HepG2 (cell line): ENCODE measurements around the gene ARFGAP3. TPM values are rescaled to one million over a fixed set of nuclear protein-coding genes. Genes with fewer than 3 reads are reported as not detected.

Experiments used
- ATAC-seq: fragments of 200-7000 bp; cut with Tn5 transposase; 3 replicates; pipeline ENCODE4 v1.9.1; 2020; ENCODE audit warnings: mild to moderate bottlenecking, moderate library complexity
- BruUV-seq: library from RNA; stranded (reverse); fragments of 400-500 nt; replicated peaks from 2 replicates; lab custom pipeline; 2021; lab: Mats Ljungman, UMichigan
- CTCF ChIA-PET: fragments of 300-600 bp; formaldehyde crosslinking; extraction: SDS; loops from one replicate; lab custom pipeline; 2021; ENCODE audit warnings: low total read pairs, inconsistent platforms, low intra/inter-chr PET ratio; lab: Yijun Ruan, JAX
- POLR2A ChIA-PET: fragments of 350-600 bp; sonication (Branson Sonifier 250); formaldehyde crosslinking; loops from one replicate; lab custom pipeline; 2020; ENCODE audit warnings: antibody characterized with exemption, inconsistent platforms; lab: Yijun Ruan, JAX
- DNase-seq: peaks from one replicate; pipeline ENCODE4 v3.0.0-alpha.2; 2015; ENCODE audit warnings: low spot score
- FAIRE-seq: peaks from 3 replicates; lab custom pipeline; 2011; peaks lifted over from hg19 to GRCh38; lab: Jason Lieb, UNC
- H2AFZ ChIP-seq: one replicate; pipeline ENCODE4 v1.6.1; 2011; ENCODE audit warnings: low read length, inconsistent platforms
- H3K27ac ChIP-seq: fragments of 300-600 bp; 3 replicates; pipeline ENCODE4 v1.8.0; 2011; ENCODE audit warnings: mixed run types, mild to moderate bottlenecking, mixed read lengths, low read length, inconsistent platforms; ENCODE audit not compliant: insufficient read depth; ENCODE audit errors: extremely low read length
- H3K27me3 ChIP-seq, 2 experiments: fragments of 200-600 bp in 1 of 2; 2 replicates in 1 of 2; 3 replicates in 1 of 2; pipeline versions ENCODE4 v1.6.0 to v1.8.0; 2011; ENCODE audit warnings: low read length in 2 of 2, mild to moderate bottlenecking in 2 of 2, moderate library complexity in 2 of 2, inconsistent platforms in 1 of 2; ENCODE audit not compliant: insufficient read depth in 2 of 2, control insufficient read depth in 1 of 2
- H3K36me3 ChIP-seq, 2 experiments: fragments of 200-600 bp in 1 of 2; replicated peaks in 1 of 2; 2 replicates in 1 of 2; 3 replicates in 1 of 2; pipeline versions ENCODE4 v1.5.1 to v1.8.0; 2011; ENCODE audit warnings: low read length in 2 of 2, inconsistent platforms in 1 of 2; ENCODE audit not compliant: insufficient read depth in 2 of 2, control insufficient read depth in 1 of 2
- H3K4me1 ChIP-seq: 2 replicates; pipeline ENCODE4 v1.5.1; 2012; ENCODE audit warnings: low read length, inconsistent platforms; ENCODE audit not compliant: insufficient read depth
- H3K4me2 ChIP-seq: 2 replicates; pipeline ENCODE4 v1.6.0; 2011; ENCODE audit warnings: low read depth, low read length, inconsistent platforms
- H3K4me3 ChIP-seq, 3 experiments: fragments of 200-600 bp in 1 of 3; sonication (generic), shearing (Covaris generic) in 1 of 3; replicated peaks in 1 of 3; 2 replicates each; pipeline ENCODE4 v1.5.1; 2011 to 2016; ENCODE audit warnings: low read length in 3 of 3, inconsistent platforms in 2 of 3, low read depth in 2 of 3, mild to moderate bottlenecking in 2 of 3, control low read depth in 1 of 3, mixed read lengths in 1 of 3; ENCODE audit not compliant: insufficient read depth in 1 of 3
- H3K79me2 ChIP-seq: one replicate; pipeline ENCODE4 v1.6.1; 2011; ENCODE audit warnings: low read length, inconsistent platforms; ENCODE audit not compliant: insufficient read depth
- H3K9ac ChIP-seq: 2 replicates; pipeline ENCODE4 v1.6.0; 2011; ENCODE audit warnings: mild to moderate bottlenecking, low read depth, low read length, inconsistent platforms; ENCODE audit not compliant: insufficient read depth
- H3K9me3 ChIP-seq: 2 replicates; pipeline ENCODE4 v1.5.1; 2012; ENCODE audit warnings: mild to moderate bottlenecking, low read length
- H4K20me1 ChIP-seq: 2 replicates; pipeline ENCODE4 v1.6.0; 2011; ENCODE audit warnings: inconsistent platforms, mild to moderate bottlenecking, low read length, moderate library complexity; ENCODE audit not compliant: insufficient read depth
- AGO2 ChIP-seq: fragments of 200-400 bp; formaldehyde crosslinking; optimal IDR thresholded peaks from 2 replicates; pipeline ENCODE3; 2017; ENCODE audit warnings: mild to moderate bottlenecking, low read depth, low read length, moderate library complexity
- KDM5B ChIP-seq: sonication (generic); formaldehyde crosslinking; IDR thresholded peaks from 2 replicates; pipeline ENCODE4 v1.4.0; 2020; ENCODE audit warnings: missing genetic modification reagents, mild to moderate bottlenecking, borderline replicate concordance
- ZNF274 ChIP-seq: sonication (generic); formaldehyde crosslinking; IDR thresholded peaks from 2 replicates; pipeline ENCODE4 v1.5.1; 2020; ENCODE audit warnings: mild to moderate bottlenecking, missing genetic modification reagents
- WGBS: methylation state at CpG from one replicate; pipeline ENCODE4 v1.1.6; 2017; ENCODE audit warnings: low lambda C conversion rate; 5-methylcytosine and 5-hydroxymethylcytosine counted together
- in situ Hi-C: cut with HindIII; loops from 2 replicates; pipeline ENCODE4 v1.10.0; 2017; ENCODE audit warnings: low pct_unique_long_range_greater_than_20kb; ENCODE audit not compliant: extremely low pct_ligation_motif_present
- intact Hi-C: fragments of 100-400 bp; cut with micrococcal nuclease; formaldehyde crosslinking; loops from one replicate; pipeline ENCODE4 v1.10.0; 2022; ENCODE audit not compliant: unreplicated experiment
- polyA plus RNA-seq, 8 experiments: library from polyadenylated mRNA; depleted of rRNA in 3 of 8; stranded (reverse) in 7 of 8; unstranded in 1 of 8; fragments of >200 nt; fragmentation: Illumina TruSeq in 4 of 8; extraction: Trizol in 4 of 8; gene quantifications; 2 replicates each; pipeline versions ENCODE4 v1.2.1 to v1.2.3, GENCODE V29; 2011 to 2016; ENCODE audit warnings: low read depth in 4 of 8, missing spikeins in 1 of 8, mixed read lengths in 1 of 8; ENCODE audit not compliant: insufficient read depth in 1 of 8
- total RNA-seq, 5 experiments: library from RNA; depleted of rRNA; stranded (reverse); fragments of >200 nt; fragmentation: Illumina TruSeq; extraction: Trizol; gene quantifications; 2 replicates each; pipeline ENCODE4 v1.2.3, GENCODE V29; 2016; ENCODE audit warnings: low read depth in 1 of 5

The ARFGAP3 gene
- total and polyA plus RNA-seq, 2 of the 13 experiments (the other 11 are each of a cell fraction or from before 2014, with no cell fraction given), result 41.7 to 61.6 TPM

DNA sequence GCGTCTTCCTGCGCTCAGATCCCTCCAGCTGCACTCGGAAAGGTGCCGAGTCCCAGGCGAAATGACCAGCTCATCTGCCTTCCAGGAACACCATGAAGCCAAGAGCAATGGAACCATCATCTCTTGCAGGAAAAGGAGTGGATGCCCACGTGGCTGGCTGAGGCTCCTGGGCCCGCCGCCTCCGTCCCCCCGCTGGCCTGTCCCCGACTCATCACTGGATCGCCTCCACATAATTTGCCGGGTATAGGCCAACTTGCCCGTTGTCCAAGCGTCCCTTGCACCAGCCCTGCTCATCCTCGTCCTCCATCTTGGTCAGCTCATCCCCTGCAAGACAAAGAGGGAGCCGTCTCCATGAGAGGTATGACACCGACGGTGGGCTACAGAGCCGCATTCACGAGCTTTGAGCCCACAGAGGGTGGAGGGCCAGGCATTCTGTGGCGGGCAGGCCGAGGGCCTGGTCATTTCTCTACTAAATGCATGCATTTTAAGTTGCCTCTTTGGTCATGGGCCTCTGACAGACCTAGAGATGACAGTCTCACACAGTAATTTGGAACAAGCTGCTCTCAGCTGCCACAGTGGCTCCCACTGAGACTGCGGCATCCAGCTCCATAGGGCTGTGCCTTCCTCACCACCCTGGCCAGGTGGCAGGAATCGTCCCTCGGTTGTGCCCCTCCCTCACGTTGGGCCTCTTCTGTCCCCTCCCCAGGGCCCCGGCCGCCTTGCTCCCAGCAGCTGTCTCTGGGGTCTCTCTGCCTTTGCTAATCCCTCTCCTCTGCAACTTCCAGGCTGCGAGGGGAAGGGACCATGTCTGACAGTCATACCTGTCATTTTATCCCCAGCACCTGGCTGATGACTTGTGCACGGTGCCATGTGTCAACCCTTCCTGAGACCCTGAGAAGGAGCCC lies 14.3 kb upstream of the ARFGAP3 start:
- POLR2A ChIA-PET, result no interaction called here
- intact Hi-C loops, result no loop called here
- in situ Hi-C loops, result no loop called here

DNA sequence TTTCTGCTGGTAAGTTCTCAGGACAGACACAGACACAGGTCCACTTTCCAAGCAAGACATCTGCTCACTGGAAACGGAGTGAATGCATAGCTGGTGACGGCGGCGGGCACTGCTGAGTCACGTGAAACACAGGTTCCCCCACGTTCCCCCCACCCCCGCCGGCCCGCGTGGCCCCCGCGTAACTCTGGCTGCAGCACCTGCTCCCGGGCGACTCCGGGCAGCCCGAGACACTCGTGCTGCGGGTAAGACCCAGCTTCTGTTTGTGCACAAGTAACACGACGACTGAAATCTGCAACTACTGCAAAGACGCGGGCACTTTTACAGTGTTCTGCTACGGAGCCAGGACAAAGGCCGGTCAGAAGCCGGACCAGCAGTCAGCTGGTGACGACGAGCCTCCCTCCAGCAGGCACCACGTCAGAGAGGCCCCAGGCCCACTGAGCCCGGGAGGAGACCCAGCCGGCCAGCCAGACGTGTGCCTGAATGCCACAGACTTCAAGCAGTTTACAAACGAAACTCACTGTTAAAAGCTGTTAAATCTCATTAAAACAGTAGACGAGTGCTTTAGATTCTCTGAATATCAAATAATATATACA lies 12.9 kb upstream of the ARFGAP3 start:
- TF ChIP-seq ZNF274 (CRISPR knock-in tag), result no peak
- peak; percentile 51 for TF ChIP-seq AGO2
- H3K79me2 ChIP-seq, result no peaks in the 10 kb centered on the region
- peaks cover 9% of the 10 kb centered on the region; the same call in 1 of the 2 replicates for H3K4me1 ChIP-seq
- WGBS, result 92% methylated on average over 28 of the region's 33 CpGs
- H4K20me1 ChIP-seq, result no peaks in the 10 kb centered on the region
- peaks cover 21 to 50% of the 10 kb centered on the region in 2 experiments for H3K36me3 ChIP-seq
- intact Hi-C loops, result loop anchor here (5.0 kb wide), 1 partner anchor 88 kb away; no protein-coding TSS in a partner anchor
- no peaks in the 10 kb centered on the region for H3K27me3 ChIP-seq
- H3K27ac ChIP-seq, result no peak overlapping the region
- H3K4me3 ChIP-seq, result no peak overlapping the region
- TSS peak; percentile 34 for BruUV-seq
- no peak for ATAC-seq
- H3K4me2 ChIP-seq, result no peak overlapping the region
- no peak for FAIRE-seq
- H2AFZ ChIP-seq, result no peak overlapping the region
- ChIA-PET POLR2A (no interaction called here), CTCF (no interaction called here)
- H3K9me3 ChIP-seq, result no peaks in the 10 kb centered on the region
- in situ Hi-C loops, result loop anchor here (5.0 kb wide), 1 partner anchor 98 kb away; no protein-coding TSS in a partner anchor
- no peak for DNase-seq
- H3K9ac ChIP-seq, result no peak overlapping the region

More for the DNA sequence above, 14.3 kb upstream of the ARFGAP3 start:
- Histone ChIP-seq H3K27ac (no peak overlapping the region), H4K20me1 (no peaks in the 10 kb centered on the region), H3K36me3 (peaks cover 27 to 64% of the 10 kb centered on the region in 2 experiments), H3K27me3 (no peaks in the 10 kb centered on the region)
- CTCF ChIA-PET, result no interaction called here
- no peak for TF ChIP-seq KDM5B (CRISPR knock-in tag)
- TF ChIP-seq AGO2, result peak; percentile 82
- TF ChIP-seq, all 625 proteins: peak for 1
- Histone ChIP-seq H3K4me3 (no peak overlapping the region), H3K9me3 (no peaks in the 10 kb centered on the region), H3K4me2 (no peak overlapping the region), H3K4me1 (peaks cover 9% of the 10 kb centered on the region; the same call in 1 of the 2 replicates), H3K79me2 (no peaks in the 10 kb centered on the region), H2AFZ (no peak overlapping the region), H3K9ac (no peak overlapping the region)
- no TSS peak for BruUV-seq
- 91% methylated on average over 21 of the region's 31 CpGs for WGBS
- no peak for FAIRE-seq
- no peak for ATAC-seq
- DNase-seq, result no peak
